CD4-positive, CD25-positive, alpha-beta regulatory T cell (primary cell): ENCODE measurements around the gene CAMK1D. TPM values are rescaled to one million over a fixed set of nuclear protein-coding genes. Genes with fewer than 3 reads are reported as not detected.

Experiments used
- ATAC-seq, 2 donors: fragments of 150-1000 bp; cut with Tn5 transposase; one replicate each; pipeline ENCODE4 v1.10.0; 2021; ENCODE audit warnings: low read depth in 2 of 2, moderate number of reproducible peaks in 2 of 2, moderate library complexity in 1 of 2
- DNase-seq, 3 donors: peaks; one replicate each; pipeline versions ENCODE4 v3.0.0 to v3.0.0-alpha.2; 2012 to 2022; ENCODE audit warnings: mixed read lengths in 1 of 3
- H3K27ac ChIP-seq: one replicate; pipeline ENCODE4 v1.7.0; 2013; ENCODE audit warnings: mild to moderate bottlenecking, low read length; ENCODE audit not compliant: insufficient read depth, poor library complexity, severe bottlenecking
- H3K27me3 ChIP-seq: one replicate; pipeline ENCODE4 v1.7.0; 2013; ENCODE audit warnings: low read length; ENCODE audit not compliant: control insufficient read depth, insufficient read depth
- H3K36me3 ChIP-seq: one replicate; pipeline ENCODE4 v1.7.0; 2013; ENCODE audit warnings: mild to moderate bottlenecking, low read length, moderate library complexity; ENCODE audit not compliant: control insufficient read depth, insufficient read depth
- H3K4me1 ChIP-seq: 2 replicates; pipeline ENCODE4 v1.7.0; 2013; ENCODE audit warnings: mild to moderate bottlenecking, low read length; ENCODE audit not compliant: insufficient read depth, control insufficient read depth, poor library complexity, severe bottlenecking
- H3K4me3 ChIP-seq: one replicate; pipeline ENCODE4 v1.7.0; 2013; ENCODE audit warnings: low read depth, mild to moderate bottlenecking, low read length, moderate library complexity
- H3K9me3 ChIP-seq, 2 experiments: 1 replicate in 1 of 2; 2 replicates in 1 of 2; pipeline ENCODE4 v1.7.0; 2013; ENCODE audit warnings: low read length in 2 of 2, mild to moderate bottlenecking in 1 of 2, moderate library complexity in 1 of 2; ENCODE audit not compliant: control insufficient read depth in 2 of 2
- H3K27ac Mint-ChIP-seq, 3 donors: one replicate each; pipeline ENCODE4 v1.8.0; 2020 to 2022; ENCODE audit warnings: mild to moderate bottlenecking in 3 of 3, mixed read lengths in 3 of 3, moderate library complexity in 2 of 3
- H3K27me3 Mint-ChIP-seq: one replicate; pipeline ENCODE4 v1.8.0; 2022; ENCODE audit warnings: mild to moderate bottlenecking, mixed read lengths
- H3K36me3 Mint-ChIP-seq: one replicate; pipeline ENCODE4 v1.8.0; 2020; ENCODE audit warnings: mixed read lengths
- H3K4me1 Mint-ChIP-seq, 4 donors: one replicate each; pipeline ENCODE4 v1.8.0; 2020 to 2022; ENCODE audit warnings: mixed read lengths in 4 of 4, mild to moderate bottlenecking in 1 of 4
- H3K4me3 Mint-ChIP-seq, 4 donors: one replicate each; pipeline ENCODE4 v1.8.0; 2020 to 2022; ENCODE audit warnings: mild to moderate bottlenecking in 4 of 4, mixed read lengths in 4 of 4, moderate library complexity in 3 of 4
- H3K9me3 Mint-ChIP-seq, 7 donors: one replicate each; pipeline ENCODE4 v1.8.0; 2020 to 2022; ENCODE audit warnings: mixed read lengths in 7 of 7, mild to moderate bottlenecking in 3 of 7, moderate library complexity in 2 of 7
- polyA plus RNA-seq, 4 donors: library from polyadenylated mRNA; unstranded; fragments of 300-500 nt; fragmentation: Illumina TruSeq; gene quantifications; one replicate each; pipeline ENCODE4 v1.2.3, GENCODE V29; 2021
- total RNA-seq: library from RNA; stranded (reverse); gene quantifications from one replicate; pipeline ENCODE4 v1.2.3, GENCODE V29; 2022

CAMK1D gene
- total and polyA plus RNA-seq, 5 donors from 2014 or later, result 4.4 to 25.3 (median 5.2) TPM

- H3K9me3 ChIP-seq, result no peaks in the 10 kb centered on the region
- no peak overlapping the region for H3K27ac ChIP-seq
- Mint-ChIP-seq H3K36me3 (peaks cover 7% of the 10 kb centered on the region), H3K9me3 (no peaks in the 10 kb centered on the region), H3K4me1 (peaks cover 0 to 41% (median 14%) of the 10 kb centered on the region in 4 donors), H3K27ac (peak overlapping the region in 1 of 3 donors; percentile 60), H3K4me3 (no peak overlapping the region), H3K27me3 (no peaks in the 10 kb centered on the region)
- no peak overlapping the region for H3K4me3 ChIP-seq
- H3K27me3 ChIP-seq, result no peaks in the 10 kb centered on the region
- no peaks in the 10 kb centered on the region for H3K36me3 ChIP-seq
- DNase-seq, result no peak
- no peaks in the 10 kb centered on the region for H3K4me1 ChIP-seq
- no peak for ATAC-seq
These were observed 154.8 kb downstream of the CAMK1D start for GRCh38 chr10:12504176-12504575.

- H3K27ac Mint-ChIP-seq, result peak overlapping the region in 1 of 3 donors; percentile 60
- Histone ChIP-seq H3K36me3 (no peaks in the 10 kb centered on the region), H3K4me1 (no peaks in the 10 kb centered on the region), H3K9me3 (no peaks in the 10 kb centered on the region), H3K4me3 (no peak overlapping the region), H3K27me3 (no peaks in the 10 kb centered on the region), H3K27ac (no peak overlapping the region)
- no peaks in the 10 kb centered on the region for H3K9me3 Mint-ChIP-seq
- H3K36me3 Mint-ChIP-seq, result peaks cover 7% of the 10 kb centered on the region
- ATAC-seq (no peak), DNase-seq (no peak)
- H3K4me1 Mint-ChIP-seq, result peaks cover 0 to 42% (median 13%) of the 10 kb centered on the region in 4 donors
- H3K4me3 Mint-ChIP-seq, result no peak overlapping the region
- H3K27me3 Mint-ChIP-seq, result no peaks in the 10 kb centered on the region
These were observed 155.3 kb downstream of the CAMK1D start for GRCh38 chr10:12504628-12505027.

- H3K27ac Mint-ChIP-seq, result no peak overlapping the region
- H3K36me3 Mint-ChIP-seq, result peaks cover 7% of the 10 kb centered on the region
These were observed 156.3 kb downstream of the CAMK1D start for GRCh38 chr10:12505683-12506082.

GRCh38 chr10:12507165-12507850 lies 158.0 kb downstream of the CAMK1D start:
- H3K4me3 Mint-ChIP-seq, result no peak overlapping the region
- peaks cover 0 to 43% (median 6%) of the 10 kb centered on the region in 4 donors for H3K4me1 Mint-ChIP-seq
- no peaks in the 10 kb centered on the region for H3K9me3 Mint-ChIP-seq

More at GRCh38 chr10:12505683-12506082, 156.3 kb downstream of the CAMK1D start:
- H3K9me3 Mint-ChIP-seq, result no peaks in the 10 kb centered on the region
- Histone ChIP-seq H3K4me1 (no peaks in the 10 kb centered on the region), H3K4me3 (no peak overlapping the region), H3K27me3 (no peaks in the 10 kb centered on the region), H3K27ac (no peak overlapping the region), H3K9me3 (no peaks in the 10 kb centered on the region), H3K36me3 (no peaks in the 10 kb centered on the region)
- H3K4me1 Mint-ChIP-seq, result peaks cover 0 to 47% (median 13%) of the 10 kb centered on the region in 4 donors
- ATAC-seq (no peak), DNase-seq (no peak)
- H3K27me3 Mint-ChIP-seq, result no peaks in the 10 kb centered on the region
- no peak overlapping the region for H3K4me3 Mint-ChIP-seq

GRCh38 chr10:12508165-12508564 lies 158.8 kb downstream of the CAMK1D start:
- no peaks in the 10 kb centered on the region for H3K9me3 Mint-ChIP-seq
- peak overlapping the region in 1 of 3 donors; percentile 16 for H3K27ac Mint-ChIP-seq
- ATAC-seq, result no peak
- peaks cover 0 to 38% (median 4%) of the 10 kb centered on the region in 4 donors for H3K4me1 Mint-ChIP-seq
- Histone ChIP-seq H3K4me1 (no peaks in the 10 kb centered on the region), H3K4me3 (no peak overlapping the region), H3K27me3 (no peaks in the 10 kb centered on the region), H3K27ac (no peak overlapping the region), H3K9me3 (no peaks in the 10 kb centered on the region), H3K36me3 (no peaks in the 10 kb centered on the region)
- H3K27me3 Mint-ChIP-seq, result no peaks in the 10 kb centered on the region
- H3K4me3 Mint-ChIP-seq, result no peak overlapping the region
- H3K36me3 Mint-ChIP-seq, result peaks cover 7% of the 10 kb centered on the region
- DNase-seq, result no peak

More at GRCh38 chr10:12507165-12507850, 158.0 kb downstream of the CAMK1D start:
- no peaks in the 10 kb centered on the region for H3K36me3 ChIP-seq
- ATAC-seq (no peak), DNase-seq (no peak)
- Mint-ChIP-seq H3K27me3 (no peaks in the 10 kb centered on the region), H3K27ac (peak overlapping the region in 2 of 3 donors; percentile 11 to 47), H3K36me3 (peaks cover 7% of the 10 kb centered on the region)
- H3K27me3 ChIP-seq, result no peaks in the 10 kb centered on the region
- H3K4me1 ChIP-seq, result no peaks in the 10 kb centered on the region
- H3K4me3 ChIP-seq, result no peak overlapping the region
- H3K27ac ChIP-seq, result no peak overlapping the region
- H3K9me3 ChIP-seq, result no peaks in the 10 kb centered on the region

- H3K4me1 Mint-ChIP-seq, result peaks cover 3 to 35% (median 7%) of the 10 kb centered on the region in 4 donors
- Histone ChIP-seq H3K9me3 (no peaks in the 10 kb centered on the region), H3K36me3 (no peaks in the 10 kb centered on the region), H3K4me3 (no peak overlapping the region), H3K27ac (no peak overlapping the region), H3K27me3 (no peaks in the 10 kb centered on the region), H3K4me1 (no peaks in the 10 kb centered on the region)
- H3K27me3 Mint-ChIP-seq, result no peaks in the 10 kb centered on the region
- no peak overlapping the region for H3K4me3 Mint-ChIP-seq
- ATAC-seq (no peak), DNase-seq (peak in 1 of 3 donors; percentile 13)
- H3K9me3 Mint-ChIP-seq, result no peaks in the 10 kb centered on the region
- H3K36me3 Mint-ChIP-seq, result peaks cover 7% of the 10 kb centered on the region
- peak overlapping the region in 1 of 3 donors; percentile 31 for H3K27ac Mint-ChIP-seq
These were observed 159.9 kb downstream of the CAMK1D start for GRCh38 chr10:12509016-12509793.

GRCh38 chr10:12509794-12510100 lies 160.4 kb downstream of the CAMK1D start:
- Mint-ChIP-seq H3K27ac (peak overlapping the region in 1 of 3 donors; percentile 65), H3K9me3 (no peaks in the 10 kb centered on the region), H3K36me3 (peaks cover 7% of the 10 kb centered on the region), H3K4me1 (peaks cover 5 to 36% (median 8%) of the 10 kb centered on the region in 4 donors), H3K27me3 (no peaks in the 10 kb centered on the region), H3K4me3 (no peak overlapping the region)
- Histone ChIP-seq H3K4me1 (no peaks in the 10 kb centered on the region), H3K27ac (no peak overlapping the region), H3K27me3 (no peaks in the 10 kb centered on the region), H3K9me3 (no peaks in the 10 kb centered on the region), H3K36me3 (no peaks in the 10 kb centered on the region), H3K4me3 (no peak overlapping the region)
- ATAC-seq (no peak), DNase-seq (no peak)
